Mesendoderm (in vitro differentiated cells): ENCODE measurements around the gene MACROD1.

Experiments
- DNase-seq: peaks from one replicate; pipeline ENCODE4 v3.0.0; 2013
- H2AK5ac ChIP-seq: 2 replicates; pipeline ENCODE4 v1.6.1; 2013; ENCODE audit warnings: low read length, inconsistent platforms
- H2BK120ac ChIP-seq: 2 replicates; pipeline ENCODE4 v1.6.1; 2013; ENCODE audit warnings: low read depth, mild to moderate bottlenecking, low read length, moderate library complexity, mixed read lengths
- H2BK15ac ChIP-seq: replicated peaks from 2 replicates; pipeline ENCODE4 v1.6.1; 2013; ENCODE audit warnings: low read depth, mild to moderate bottlenecking, moderate library complexity
- H2BK5ac ChIP-seq: 2 replicates; pipeline ENCODE4 v1.6.1; 2013; ENCODE audit warnings: low read length, inconsistent platforms
- H3K18ac ChIP-seq: 2 replicates; pipeline ENCODE4 v1.6.1; 2013; ENCODE audit warnings: mild to moderate bottlenecking, low read length, mixed read lengths
- H3K23ac ChIP-seq: one replicate; pipeline ENCODE4 v1.6.1; 2013; ENCODE audit warnings: low read length
- H3K27ac ChIP-seq: 2 replicates; pipeline ENCODE4 v1.5.1; 2013; ENCODE audit warnings: low read depth, mild to moderate bottlenecking, inconsistent platforms, low read length, moderate library complexity
- H3K27me3 ChIP-seq: 2 replicates; pipeline ENCODE4 v1.6.1; 2013; ENCODE audit warnings: low read length, control low read depth, mild to moderate bottlenecking, inconsistent platforms; ENCODE audit not compliant: insufficient read depth, poor library complexity
- H3K36me3 ChIP-seq: 2 replicates; pipeline ENCODE4 v1.6.1; 2013; ENCODE audit warnings: low read length, inconsistent platforms; ENCODE audit not compliant: control insufficient read depth, insufficient read depth
- H3K4ac ChIP-seq: one replicate; pipeline ENCODE4 v1.6.1; 2013; ENCODE audit warnings: low read depth, mild to moderate bottlenecking, low read length, moderate library complexity
- H3K4me1 ChIP-seq: 2 replicates; pipeline ENCODE4 v1.6.1; 2013; ENCODE audit warnings: low read depth, low read length, inconsistent platforms; ENCODE audit not compliant: control insufficient read depth
- H3K4me2 ChIP-seq: 2 replicates; pipeline ENCODE4 v1.6.1; 2013; ENCODE audit warnings: low read length
- H3K4me3 ChIP-seq: 2 replicates; pipeline ENCODE4 v1.5.1; 2013; ENCODE audit warnings: mild to moderate bottlenecking, low read length
- H3K56ac ChIP-seq: one replicate; pipeline ENCODE4 v1.6.1; 2013; ENCODE audit warnings: low read length
- H3K79me1 ChIP-seq: 2 replicates; pipeline ENCODE4 v1.6.1; 2013; ENCODE audit warnings: low read length, inconsistent platforms
- H3K79me2 ChIP-seq: 2 replicates; pipeline ENCODE4 v1.6.1; 2013; ENCODE audit warnings: mild to moderate bottlenecking, low read length; ENCODE audit not compliant: control insufficient read depth, insufficient read depth
- H3K9ac ChIP-seq: 2 replicates; pipeline ENCODE4 v1.6.1; 2013; ENCODE audit warnings: low read length, inconsistent platforms
- H4K5ac ChIP-seq: one replicate; pipeline ENCODE4 v1.6.1; 2013; ENCODE audit warnings: low read length
- H4K8ac ChIP-seq: one replicate; pipeline ENCODE4 v1.6.1; 2013; ENCODE audit warnings: low read depth, mild to moderate bottlenecking, control low read depth, low read length, moderate library complexity
- WGBS: extraction: QIAGEN DNeasy Blood & Tissue Kit; methylation state at CpG from one replicate; pipeline ENCODE4 v1.1.7; 2013; ENCODE audit warnings: low lambda C conversion rate, missing lambda C conversion rate; ENCODE audit not compliant: insufficient coverage; ENCODE audit errors: extremely low coverage; 5-methylcytosine and 5-hydroxymethylcytosine counted together

Gene MACROD1

GRCh38 chr11:64208086-64208795, 42.3 kb upstream of the MACROD1 start:
- H2BK120ac ChIP-seq, result no peak overlapping the region
- peaks cover 13% of the 10 kb centered on the region for H3K36me3 ChIP-seq
- peaks cover 3% of the 10 kb centered on the region for H3K79me1 ChIP-seq
- H4K5ac ChIP-seq, result no peak overlapping the region
- H3K4me1 ChIP-seq, result no peaks in the 10 kb centered on the region
- H3K27ac ChIP-seq, result no peak overlapping the region
- H3K4me2 ChIP-seq, result no peak overlapping the region
- WGBS, result no CpG with 5 or more reads among the region's 23 CpGs
- no peak overlapping the region for H2AK5ac ChIP-seq
- DNase-seq, result no peak
- no peak overlapping the region for H2BK5ac ChIP-seq
- no peak overlapping the region for H3K23ac ChIP-seq
- no peaks in the 10 kb centered on the region for H3K27me3 ChIP-seq
- H3K4me3 ChIP-seq, result no peak overlapping the region
- H3K79me2 ChIP-seq, result no peaks in the 10 kb centered on the region
- H2BK15ac ChIP-seq, result no peak overlapping the region
- no peak overlapping the region for H3K4ac ChIP-seq
- H3K18ac ChIP-seq, result no peak overlapping the region
- H3K56ac ChIP-seq, result no peak overlapping the region
- H4K8ac ChIP-seq, result no peak overlapping the region
- no peak overlapping the region for H3K9ac ChIP-seq

- Histone ChIP-seq H3K9ac (no peak overlapping the region), H3K56ac (peak overlapping the region; percentile 42), H2BK5ac (no peak overlapping the region), H3K4me1 (no peaks in the 10 kb centered on the region), H4K8ac (no peak overlapping the region), H3K79me2 (no peaks in the 10 kb centered on the region), H3K27ac (no peak overlapping the region), H3K79me1 (peaks cover 3% of the 10 kb centered on the region), H2BK120ac (no peak overlapping the region), H3K27me3 (no peaks in the 10 kb centered on the region), H2AK5ac (no peak overlapping the region), H3K4me2 (no peak overlapping the region), H3K4me3 (no peak overlapping the region), H3K23ac (no peak overlapping the region), H2BK15ac (no peak overlapping the region), H3K36me3 (peaks cover 19% of the 10 kb centered on the region), H3K18ac (no peak overlapping the region), H3K4ac (no peak overlapping the region), H4K5ac (no peak overlapping the region)
- peak; percentile 77 for DNase-seq
- no CpG with 5 or more reads among the region's 30 CpGs for WGBS
Measured at GRCh38 chr11:64207256-64208085, 41.6 kb upstream of the MACROD1 start.

- no peak within 1 kb of the TSS for H3K4me2 ChIP-seq
- no CpG with 5 or more reads among the region's 27 CpGs for WGBS
- DNase-seq, result no peak
Measured at GRCh38 chr11:64206457-64207255, 40.7 kb upstream of the MACROD1 start, which contains the start of gene FERMT3. Gene FERMT3 (plus strand): TSS chr11:64206721. CDS start chr11:64207365, 644 bp downstream.

GRCh38 chr11:64204464-64204989, 38.6 kb upstream of the MACROD1 start:
- Histone ChIP-seq H3K4ac (no peak overlapping the region), H2AK5ac (no peak overlapping the region), H3K36me3 (peaks cover 30% of the 10 kb centered on the region), H3K4me2 (no peak overlapping the region), H3K4me3 (no peak overlapping the region), H2BK5ac (no peak overlapping the region), H3K79me2 (no peaks in the 10 kb centered on the region), H2BK15ac (no peak overlapping the region), H4K8ac (no peak overlapping the region), H3K4me1 (no peaks in the 10 kb centered on the region), H3K27me3 (no peaks in the 10 kb centered on the region), H3K23ac (no peak overlapping the region), H4K5ac (no peak overlapping the region), H3K9ac (no peak overlapping the region), H3K27ac (no peak overlapping the region), H3K79me1 (peaks cover 3% of the 10 kb centered on the region), H3K56ac (no peak overlapping the region), H3K18ac (no peak overlapping the region), H2BK120ac (no peak overlapping the region)
- peak; percentile 84 for DNase-seq
- no CpG with 5 or more reads among the region's 7 CpGs for WGBS

More at GRCh38 chr11:64206457-64207255, 40.7 kb upstream of the MACROD1 start, which contains the start of gene FERMT3:
- H2AK5ac ChIP-seq, result no peak within 1 kb of the TSS
- H3K4ac ChIP-seq, result no peak within 1 kb of the TSS
- H2BK120ac ChIP-seq, result no peak within 1 kb of the TSS
- no peaks in the 10 kb centered on the region for H3K27me3 ChIP-seq
- no peak within 1 kb of the TSS for H2BK5ac ChIP-seq
- H2BK15ac ChIP-seq, result no peak within 1 kb of the TSS
- no peak within 1 kb of the TSS for H3K9ac ChIP-seq
- H3K79me2 ChIP-seq, result no peaks in the 10 kb centered on the region
- peaks cover 20% of the 10 kb centered on the region for H3K36me3 ChIP-seq
- H3K18ac ChIP-seq, result no peak within 1 kb of the TSS
- H3K27ac ChIP-seq, result no peak within 1 kb of the TSS
- H3K56ac ChIP-seq, result no peak within 1 kb of the TSS
- peaks cover 3% of the 10 kb centered on the region for H3K79me1 ChIP-seq
- no peak within 1 kb of the TSS for H4K5ac ChIP-seq
- no peak within 1 kb of the TSS for H3K4me3 ChIP-seq
- no peaks in the 10 kb centered on the region for H3K4me1 ChIP-seq
- no peak within 1 kb of the TSS for H3K23ac ChIP-seq
- no peak within 1 kb of the TSS for H4K8ac ChIP-seq

GRCh38 chr11:64204080-64204440, 38.1 kb upstream of the MACROD1 start:
- Histone ChIP-seq H3K79me2 (no peaks in the 10 kb centered on the region), H3K4me2 (no peak overlapping the region), H4K5ac (no peak overlapping the region), H2BK120ac (no peak overlapping the region), H2BK15ac (no peak overlapping the region), H2AK5ac (no peak overlapping the region), H3K23ac (no peak overlapping the region), H3K79me1 (peaks cover 3% of the 10 kb centered on the region), H3K4me1 (no peaks in the 10 kb centered on the region), H3K36me3 (peaks cover 30% of the 10 kb centered on the region), H3K27me3 (no peaks in the 10 kb centered on the region), H3K4me3 (no peak overlapping the region), H3K9ac (no peak overlapping the region), H3K4ac (no peak overlapping the region), H3K27ac (no peak overlapping the region), H4K8ac (no peak overlapping the region), H3K18ac (no peak overlapping the region), H2BK5ac (no peak overlapping the region), H3K56ac (no peak overlapping the region)
- no peak for DNase-seq
- WGBS, result no CpG with 5 or more reads among the region's 16 CpGs
